HG02798 (cell line): ENCODE measurements around the gene DOCK2.
"Not testable (repeated sequence)": the region's sequence is repeated elsewhere in the genome, so short reads cannot be mapped to it uniquely, and the experiment has no call there.

Source experiments
- ATAC-seq: cut with Tn5 transposase; IDR thresholded peaks from one replicate; pipeline ENCODE4 v1.9.1; 2021; ENCODE audit warnings: mild to moderate bottlenecking; ENCODE audit not compliant: unreplicated experiment, poor library complexity

The DOCK2 gene

DNA sequence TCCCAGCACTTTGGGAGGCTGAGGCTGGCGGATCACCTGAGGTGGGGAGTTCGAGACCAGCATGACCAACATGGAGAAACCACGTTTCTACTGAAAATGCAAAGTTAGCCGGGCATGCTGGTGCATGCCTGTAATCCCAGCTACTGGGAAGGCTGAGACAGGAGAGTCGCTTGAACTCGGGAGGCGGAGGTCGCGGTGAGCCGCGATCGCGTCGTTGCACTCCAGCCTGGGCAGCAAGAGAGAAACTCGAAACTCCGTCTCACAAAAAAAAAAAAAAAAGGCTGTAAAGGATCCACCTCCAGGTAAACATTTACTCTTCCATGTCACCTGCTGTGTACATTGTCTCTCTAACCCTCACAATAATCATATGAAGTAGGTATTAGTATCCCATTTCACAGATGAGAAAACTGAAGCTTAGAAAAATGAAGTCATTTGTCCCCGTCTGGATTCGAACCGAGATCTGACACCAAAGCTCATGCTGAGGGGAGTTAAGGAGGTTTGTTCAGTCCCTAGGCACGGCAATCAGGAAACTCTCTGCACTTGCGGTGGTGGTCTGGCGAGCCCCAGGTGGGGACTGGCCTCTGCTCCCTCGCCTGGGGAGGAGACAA lies 494 bp upstream of the DOCK2 start:
- ATAC-seq: no peak

DNA sequence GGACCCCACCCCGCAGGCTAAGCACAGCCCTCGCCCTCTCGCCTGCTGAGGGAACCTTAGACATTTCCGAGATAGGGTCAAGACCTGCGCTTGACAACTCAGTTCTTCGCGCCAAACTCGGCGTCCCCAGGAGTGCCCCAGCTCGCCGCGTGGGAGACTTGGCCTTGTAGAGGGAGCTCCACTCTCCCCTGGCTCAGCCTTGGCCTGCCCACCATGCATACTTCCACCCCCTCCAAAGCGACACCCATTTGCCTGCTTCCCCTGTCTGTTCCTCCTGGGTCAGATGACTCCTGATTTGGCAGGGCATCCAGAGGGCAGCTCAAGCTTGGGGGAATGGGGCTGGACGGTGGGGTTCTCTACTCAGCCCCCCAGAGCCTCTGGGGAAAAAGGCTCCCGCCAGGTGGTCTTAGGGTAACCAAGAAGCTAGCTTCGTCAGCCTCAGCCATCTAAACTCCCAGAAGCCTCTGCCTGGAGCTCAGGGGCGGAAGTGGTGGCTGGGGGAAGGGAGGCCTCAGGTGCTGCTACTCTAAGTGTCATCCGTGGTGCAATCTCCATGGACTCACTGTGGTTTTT lies 560 bp downstream of the DOCK2 start:
- peak; percentile 74 for ATAC-seq

DNA sequence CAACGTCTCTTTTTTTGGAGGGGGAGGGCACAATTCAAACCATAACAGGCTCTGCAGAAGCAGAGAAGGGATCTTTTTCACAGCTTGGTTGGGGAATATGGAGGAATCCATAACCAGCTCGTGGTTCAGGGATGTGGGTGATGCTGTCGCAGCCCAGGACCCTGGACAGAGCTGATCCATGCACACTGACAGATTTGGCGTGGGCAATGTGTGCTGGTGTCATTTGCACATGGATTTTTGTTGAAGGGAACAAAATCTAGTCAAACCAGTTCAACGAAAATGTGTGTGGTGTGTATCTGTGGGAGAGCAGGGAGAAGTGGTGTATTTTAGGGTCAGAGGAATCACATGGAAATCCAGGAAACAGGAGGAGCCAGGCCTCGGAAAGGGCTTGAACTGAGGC lies 4.2 kb downstream of the DOCK2 start:
- no peak for ATAC-seq

DNA sequence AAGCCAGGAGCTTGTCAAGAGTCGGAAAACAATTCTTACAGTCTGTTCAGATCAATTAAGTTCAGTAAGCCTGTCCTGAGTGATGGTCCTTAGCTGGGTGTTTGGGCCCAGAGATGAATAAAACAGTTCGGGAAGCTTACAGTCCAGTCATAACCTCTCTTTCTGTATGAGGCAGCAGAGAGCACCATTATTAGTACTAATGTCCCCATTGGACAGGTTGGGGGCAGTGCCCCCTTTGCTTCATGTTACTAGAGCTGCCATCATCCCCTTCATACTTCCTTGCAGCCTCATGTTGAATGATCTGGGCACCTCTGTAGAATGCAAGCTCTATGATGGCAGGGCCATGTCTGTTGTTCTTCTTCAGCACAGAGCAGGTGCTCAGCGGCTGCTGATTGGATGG lies 9.8 kb downstream of the DOCK2 start:
- peak; percentile 29 for ATAC-seq

DNA sequence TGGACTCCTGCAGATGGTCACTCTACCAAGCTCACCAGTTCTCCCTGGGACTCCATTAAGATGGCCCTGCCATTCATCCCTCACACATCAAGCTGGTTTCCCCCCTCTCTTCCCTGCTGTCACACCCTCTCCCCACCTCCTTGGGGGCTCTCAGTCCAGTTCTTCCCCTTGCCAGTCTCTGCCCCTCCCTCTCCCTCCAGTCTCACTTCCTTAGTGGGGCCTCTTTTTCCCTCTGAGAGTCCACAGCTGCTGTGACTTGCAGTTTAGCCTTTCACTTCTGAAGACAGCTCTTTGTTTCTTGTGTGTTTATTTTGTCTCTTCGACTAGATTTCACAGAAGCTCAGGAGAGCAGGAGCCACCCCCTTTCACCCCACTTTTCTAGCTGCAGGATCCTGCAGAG lies 10.5 kb downstream of the DOCK2 start:
- ATAC-seq: peak; percentile 54

DNA sequence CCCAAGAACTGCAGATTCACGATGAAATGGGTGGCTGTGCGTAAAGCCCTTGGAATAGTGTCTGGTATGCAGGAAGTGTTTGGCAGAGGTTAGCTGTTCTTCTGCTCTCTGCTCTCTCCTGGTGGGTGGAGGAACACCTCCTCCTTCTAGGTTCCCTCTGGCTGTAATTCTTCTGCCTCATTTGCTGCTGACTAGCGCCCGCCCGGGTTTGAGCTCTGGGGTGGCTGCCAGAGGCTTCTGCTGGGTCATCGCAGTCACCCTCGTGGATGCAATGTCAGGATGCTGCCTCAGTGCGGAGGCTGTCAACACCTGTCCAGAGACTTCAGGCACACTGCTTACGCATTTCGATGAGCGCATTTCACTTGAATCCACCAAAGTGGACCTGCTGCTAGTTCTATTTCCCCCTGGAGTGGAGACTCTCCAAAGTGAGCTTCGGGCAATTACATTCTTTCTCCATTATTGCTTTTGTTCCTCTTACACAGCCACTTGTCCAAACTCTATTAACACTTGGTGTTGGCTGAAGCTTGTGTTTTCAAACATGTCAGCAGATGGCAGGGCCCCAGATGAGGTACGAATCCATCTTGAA lies 11.7 kb downstream of the DOCK2 start:
- no peak for ATAC-seq

DNA sequence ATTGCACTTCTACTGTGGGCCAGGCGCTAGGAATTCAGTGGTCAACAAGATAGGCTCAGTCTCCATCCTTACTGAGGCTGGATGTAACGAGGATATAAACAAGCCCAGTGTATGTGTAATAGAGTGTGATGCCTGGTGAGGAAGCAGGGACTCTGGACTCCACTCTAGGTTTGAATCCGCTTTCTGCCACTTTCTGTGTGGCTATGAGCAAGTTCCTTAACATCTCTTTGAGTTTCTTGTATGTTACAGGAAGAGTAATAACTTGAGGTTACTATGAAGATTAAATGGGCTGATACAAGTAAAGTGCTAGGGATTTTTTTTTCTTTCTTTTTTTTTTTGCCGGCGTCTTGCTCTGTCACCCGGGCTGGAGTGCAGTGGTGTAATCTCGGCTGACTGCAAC lies 12.4 kb downstream of the DOCK2 start:
- ATAC-seq: peak; percentile 22

DNA sequence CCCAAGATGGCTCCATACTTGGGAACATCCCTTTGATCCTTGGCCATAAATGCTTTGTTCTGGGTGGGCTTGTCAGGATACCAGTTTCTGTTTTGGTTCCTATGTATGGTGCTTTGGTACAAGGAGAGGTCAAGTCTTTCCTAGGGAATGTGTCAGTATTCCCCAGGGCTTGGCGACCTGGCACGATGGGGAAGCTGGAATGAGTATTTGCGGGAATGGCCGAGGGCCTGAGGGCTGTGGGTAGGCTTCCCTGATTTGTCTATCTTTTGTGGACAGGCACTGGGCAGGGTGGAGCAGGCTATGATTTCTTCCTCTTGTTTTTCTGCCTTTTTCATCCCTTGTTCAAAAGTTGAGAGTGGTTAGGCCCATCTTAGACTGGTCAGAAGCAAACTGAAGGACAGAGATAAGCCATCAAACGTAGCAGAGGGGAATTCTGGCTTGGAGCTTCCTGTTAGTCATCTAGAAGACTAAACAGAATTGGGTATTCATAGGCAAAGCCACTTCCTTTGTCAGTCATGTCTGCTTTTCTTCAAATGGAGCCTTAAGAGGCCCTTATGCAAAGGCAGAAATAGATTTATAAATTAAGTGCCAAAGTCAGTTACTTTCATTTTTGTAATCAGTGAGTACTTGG lies 13.7 kb downstream of the DOCK2 start:
- ATAC-seq: peak; percentile 42

DNA sequence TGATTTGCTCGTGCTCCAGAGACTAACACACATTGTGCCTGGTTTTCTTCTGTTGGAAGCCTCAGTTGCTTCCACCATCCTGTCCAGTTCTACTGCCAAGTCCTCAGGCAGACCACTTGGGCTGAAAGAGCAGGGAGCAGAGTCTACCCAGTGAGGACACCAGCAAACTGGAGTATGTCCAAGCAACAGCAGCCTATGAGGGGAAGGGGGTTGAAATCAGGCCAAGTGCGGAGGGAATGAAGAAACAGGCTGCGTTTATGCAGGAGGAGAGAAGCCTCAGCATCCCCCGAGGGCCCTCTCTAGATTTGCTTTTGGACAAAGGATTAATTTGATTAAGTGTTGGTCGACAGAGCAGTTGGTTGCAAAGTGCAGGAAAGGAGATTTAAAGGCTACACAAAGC lies 14.5 kb downstream of the DOCK2 start:
- no peak for ATAC-seq

DNA sequence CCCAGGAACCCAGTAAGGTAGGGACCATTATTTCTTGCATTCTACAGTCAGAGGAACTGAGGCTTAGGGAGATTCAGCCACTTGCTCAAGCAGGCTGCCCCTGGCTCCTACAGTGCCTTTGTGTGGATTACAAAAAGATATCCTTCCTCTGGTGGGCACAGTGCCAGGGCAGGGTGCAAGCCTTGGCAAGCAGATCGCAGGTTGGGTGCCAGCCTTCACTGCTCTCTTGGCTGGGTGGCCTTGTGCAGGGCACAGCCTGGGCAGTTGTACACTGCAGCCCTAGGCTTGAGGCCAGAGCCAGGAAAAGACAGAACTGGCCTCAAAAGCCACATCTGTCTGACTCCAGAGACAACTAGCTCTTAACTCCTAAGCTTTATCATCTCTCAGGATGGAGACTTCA lies 15.0 kb downstream of the DOCK2 start:
- ATAC-seq: no peak

DNA sequence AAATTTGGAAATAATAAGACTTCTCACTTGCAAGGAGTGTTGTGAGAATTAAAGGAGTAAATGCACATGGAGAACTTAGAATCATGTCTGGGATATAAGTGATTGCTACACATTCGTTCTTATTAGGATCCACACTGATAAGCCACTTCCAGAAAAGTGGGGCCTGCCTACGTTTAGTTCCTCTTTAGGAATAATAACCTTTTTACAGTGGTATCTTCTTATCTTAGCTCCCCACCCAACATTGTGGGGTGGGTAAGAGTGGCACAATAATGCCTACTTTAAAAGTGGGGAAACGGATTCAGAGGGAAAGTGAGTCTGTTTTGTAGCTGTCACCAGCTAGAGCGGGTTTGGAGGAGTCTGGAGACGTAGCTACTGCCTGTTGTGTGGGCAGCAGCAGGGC lies 16.0 kb downstream of the DOCK2 start:
- ATAC-seq: no peak

DNA sequence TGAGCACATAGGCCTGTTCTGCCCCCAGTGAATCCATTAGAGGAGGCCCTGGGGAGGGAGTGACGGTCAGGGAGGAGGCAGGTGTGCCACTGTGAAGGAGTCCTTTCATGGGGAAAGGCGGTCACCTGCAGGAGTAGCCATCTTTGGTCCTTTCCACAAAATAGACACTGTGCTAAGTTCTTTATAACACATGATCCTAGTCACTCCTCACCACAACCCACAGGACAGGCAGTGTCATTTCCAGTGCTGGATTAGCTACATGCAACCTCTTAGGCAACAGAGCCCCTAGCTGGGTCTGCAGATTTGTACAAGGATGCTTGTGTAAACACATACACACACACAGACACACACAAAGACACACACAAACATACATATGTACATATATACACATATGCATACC lies 18.3 kb downstream of the DOCK2 start:
- no peak for ATAC-seq

DNA sequence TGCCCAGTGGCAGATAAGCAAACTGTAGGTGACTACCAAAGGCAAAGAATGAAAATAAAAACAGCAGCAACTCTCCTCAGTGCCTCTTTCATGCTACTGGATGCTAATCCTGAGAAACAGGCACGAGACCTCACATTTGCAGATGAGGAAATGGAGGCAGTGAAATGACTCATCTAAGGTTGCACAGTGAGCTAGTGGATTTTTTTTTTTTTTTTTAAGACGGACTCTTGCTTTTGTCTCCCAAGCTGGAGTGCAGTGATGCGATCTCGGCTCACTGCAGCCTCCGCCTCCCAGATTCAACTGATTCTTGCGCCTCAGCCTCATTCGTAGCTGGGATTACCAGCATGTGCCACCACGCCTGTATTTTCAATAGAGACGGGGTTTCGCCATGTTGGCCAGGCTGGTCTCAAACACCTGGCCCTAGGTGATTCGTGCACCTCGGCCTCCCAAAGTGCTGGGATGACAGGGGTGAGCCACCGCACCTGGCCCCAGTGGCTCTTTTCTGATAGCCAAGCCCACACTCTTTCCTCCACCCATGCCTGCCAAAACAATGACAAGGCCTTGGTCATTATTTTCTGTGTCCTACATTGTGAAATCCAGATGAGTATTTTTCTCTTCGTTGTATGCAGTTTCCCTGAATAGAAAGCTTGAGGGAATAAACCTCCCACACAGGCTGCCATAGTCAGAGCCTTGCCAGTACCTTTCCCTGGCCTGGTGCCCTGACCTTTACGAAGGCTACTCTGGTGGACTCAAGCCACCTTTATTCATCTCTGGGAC lies 19.2 kb downstream of the DOCK2 start:
- peak; percentile 61 for ATAC-seq

DNA sequence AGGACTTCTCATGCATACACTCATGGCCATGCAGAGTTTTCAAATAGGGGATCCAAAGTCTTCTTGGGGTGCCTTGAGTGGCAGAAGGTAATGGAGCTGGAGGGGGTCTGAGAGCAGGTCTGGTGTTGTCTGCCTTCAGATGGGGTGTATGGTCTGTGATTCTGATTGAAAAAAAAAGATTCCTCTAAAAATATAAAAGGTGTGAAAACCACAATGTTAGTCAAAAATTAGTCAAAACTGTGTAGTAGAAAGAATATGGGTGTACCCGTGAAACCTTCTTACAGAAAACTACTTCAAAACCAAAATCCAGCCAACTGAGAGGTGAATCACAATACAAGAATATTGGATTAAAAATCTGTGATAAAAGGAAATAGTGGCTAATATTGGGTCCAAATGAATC lies 20.1 kb downstream of the DOCK2 start:
- ATAC-seq: peak; percentile 56

DNA sequence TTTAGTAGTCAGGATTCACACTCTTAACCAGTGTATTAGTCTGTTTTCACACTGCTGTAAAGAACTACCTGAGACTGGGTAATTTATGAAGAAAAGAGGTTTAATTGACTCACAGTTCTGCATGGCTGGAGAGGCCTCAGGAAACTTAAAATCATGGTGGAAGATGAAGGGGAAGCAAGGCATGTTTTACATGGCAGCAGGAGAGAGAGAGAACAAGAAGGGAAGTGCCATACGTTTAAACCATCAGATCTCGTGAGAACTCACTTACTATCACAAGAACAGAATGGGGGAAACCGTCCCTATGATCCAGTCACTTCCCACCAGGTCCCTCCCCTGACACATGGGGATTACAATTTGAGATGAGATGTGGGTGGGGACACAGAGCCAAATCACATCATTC lies 25.4 kb downstream of the DOCK2 start:
- not testable (repeated sequence) for ATAC-seq

DNA sequence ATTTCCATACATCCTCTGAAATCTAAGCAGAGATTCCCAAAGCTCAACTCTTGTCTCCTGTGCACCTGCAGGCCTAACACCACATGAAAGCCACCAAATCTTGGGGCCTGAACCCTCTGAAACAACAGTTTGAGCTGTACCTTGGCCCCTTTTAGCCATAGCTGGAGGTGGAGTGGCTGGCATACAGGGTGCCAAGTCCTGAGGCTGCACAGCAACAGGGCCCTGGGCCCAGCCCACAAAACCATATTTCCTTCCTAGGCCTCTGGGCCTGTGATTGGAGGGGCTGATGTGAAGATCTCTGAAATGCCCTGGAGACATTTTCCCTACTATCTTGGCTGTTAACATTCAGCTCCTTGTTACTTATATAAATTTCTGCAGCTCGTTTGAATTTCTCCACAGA lies 26.5 kb downstream of the DOCK2 start:
- no peak for ATAC-seq

DNA sequence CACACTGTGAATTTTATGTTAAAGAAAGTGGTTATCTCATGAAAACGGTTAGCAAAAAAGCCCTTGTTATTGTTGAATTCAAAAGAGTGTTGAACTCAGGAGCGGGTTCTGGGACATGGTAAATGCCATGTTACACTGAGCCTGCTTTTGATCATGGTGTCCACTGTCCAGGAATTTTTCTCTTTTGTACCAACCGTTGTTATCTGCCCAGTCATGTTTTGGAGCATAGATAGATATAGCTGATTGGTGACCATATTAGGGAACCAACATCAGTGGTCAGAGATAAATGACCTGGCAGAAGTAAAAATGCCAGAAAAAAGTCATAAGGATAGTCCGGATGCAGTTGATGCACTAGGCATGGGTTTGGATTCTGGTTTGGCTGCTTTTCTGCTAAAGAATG lies 29.3 kb downstream of the DOCK2 start:
- no peak for ATAC-seq

DNA sequence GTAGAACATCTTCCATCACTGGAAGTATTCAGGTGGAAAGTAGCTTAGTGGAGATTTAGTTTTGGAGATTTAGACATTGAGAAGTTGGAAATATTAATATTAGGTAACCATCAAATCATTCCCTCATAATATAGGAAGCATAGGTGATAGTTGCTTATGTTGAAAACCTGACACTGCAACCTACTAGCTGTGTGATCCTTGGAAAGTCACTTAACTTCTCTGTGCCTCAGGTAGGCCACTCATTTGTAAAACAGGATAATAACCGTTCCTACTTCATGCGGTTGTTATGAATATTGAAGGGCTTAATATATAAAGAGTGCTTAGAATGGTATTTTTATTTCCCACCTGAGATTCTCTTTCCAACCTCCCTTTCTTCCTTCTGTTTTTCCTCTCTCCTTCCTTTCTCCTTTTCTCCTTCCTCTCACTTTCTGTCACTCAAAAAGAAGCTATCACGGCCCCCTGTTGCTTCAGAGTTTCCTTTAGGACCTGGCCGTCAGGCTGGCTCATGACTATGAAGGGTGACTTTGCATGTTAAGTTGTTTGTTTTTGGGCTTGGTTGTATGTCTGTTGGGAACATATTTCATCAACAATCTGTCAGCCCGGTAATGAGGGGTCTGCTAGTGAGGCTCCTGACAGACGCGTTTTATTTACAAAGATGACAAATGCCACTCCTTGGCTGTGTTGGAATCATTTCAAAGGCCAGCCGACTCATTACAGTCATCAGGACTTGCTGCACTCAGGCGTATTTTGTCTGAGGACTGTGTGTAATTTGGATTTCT lies 31.0 kb downstream of the DOCK2 start:
- ATAC-seq: no peak

DNA sequence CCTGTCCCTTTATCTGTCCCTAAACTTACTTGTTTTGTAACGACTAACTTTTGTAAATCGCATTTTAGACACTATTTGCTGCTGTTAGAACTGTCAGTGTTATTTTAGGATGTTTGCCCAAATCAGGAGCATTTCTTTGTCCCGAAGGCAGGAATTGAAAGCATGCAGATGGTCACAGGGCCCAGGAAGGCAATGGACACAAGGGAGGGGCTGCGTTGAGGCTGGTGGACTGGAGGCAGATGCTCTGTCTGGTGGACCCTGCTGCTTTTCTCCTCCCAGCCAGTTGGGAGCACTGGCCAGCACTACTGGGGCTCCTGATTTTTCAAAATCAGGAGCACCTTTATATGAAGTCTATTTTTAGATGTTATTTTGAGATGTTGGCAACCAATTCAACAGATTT lies 31.7 kb downstream of the DOCK2 start:
- no peak for ATAC-seq

DNA sequence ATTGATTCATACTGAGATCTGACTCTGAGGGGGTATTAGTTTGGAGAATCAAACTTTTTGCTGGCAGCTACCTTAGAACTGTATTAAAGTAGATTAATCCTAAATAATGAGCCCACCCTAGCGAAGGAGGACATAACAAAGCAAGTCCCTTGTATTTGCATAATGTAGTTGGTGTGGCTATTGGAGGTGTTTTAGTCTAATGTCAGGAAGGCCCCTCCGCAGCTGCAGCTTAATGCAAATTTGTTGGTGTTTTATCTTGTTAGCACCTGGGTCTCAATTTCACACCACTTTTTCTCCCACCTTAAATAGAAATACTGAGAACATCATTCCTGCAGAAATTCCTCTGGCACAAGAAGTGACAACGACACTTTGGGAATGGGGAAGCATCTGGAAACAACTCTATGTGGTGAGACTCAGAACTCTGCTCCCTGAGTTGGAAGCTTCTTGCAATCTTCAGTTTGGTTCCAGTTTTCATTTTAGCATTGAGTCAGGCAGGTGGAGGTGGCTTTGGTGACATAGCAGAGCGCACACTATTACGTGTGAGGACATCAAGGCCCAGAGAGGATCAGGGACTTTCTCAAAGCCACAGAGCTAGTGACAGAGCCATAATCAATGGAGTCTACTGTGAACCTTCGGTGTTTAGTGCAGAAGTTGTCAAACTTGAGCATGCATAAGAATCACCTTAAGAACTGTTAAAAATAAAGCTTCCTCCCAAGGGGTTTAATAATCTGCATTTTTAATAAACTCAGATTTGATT lies 33.9 kb downstream of the DOCK2 start:
- peak; percentile 98 for ATAC-seq
